ENCODE measurements around the gene EEF2.

EEF2 gene

DNA sequence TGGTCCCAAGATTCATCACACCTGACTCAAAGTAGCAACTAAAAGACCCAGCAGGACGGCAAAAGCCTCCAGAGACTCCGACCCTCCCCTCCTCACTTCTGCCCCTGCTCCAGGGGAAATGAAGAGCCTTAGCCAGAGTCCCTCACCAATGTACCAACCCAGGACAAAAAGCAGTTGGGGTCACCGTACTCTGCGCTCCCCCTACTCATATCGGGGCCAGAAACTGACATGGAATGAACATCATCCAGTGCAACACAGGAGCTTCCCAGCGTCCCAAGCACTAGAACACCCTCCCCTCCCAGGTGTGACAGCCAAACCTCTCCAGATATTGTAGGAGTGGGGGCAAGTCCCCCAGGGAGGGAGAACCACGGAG, 1.7 kb downstream of the EEF2 start:
- TF ChIP-seq, protein P1, sequence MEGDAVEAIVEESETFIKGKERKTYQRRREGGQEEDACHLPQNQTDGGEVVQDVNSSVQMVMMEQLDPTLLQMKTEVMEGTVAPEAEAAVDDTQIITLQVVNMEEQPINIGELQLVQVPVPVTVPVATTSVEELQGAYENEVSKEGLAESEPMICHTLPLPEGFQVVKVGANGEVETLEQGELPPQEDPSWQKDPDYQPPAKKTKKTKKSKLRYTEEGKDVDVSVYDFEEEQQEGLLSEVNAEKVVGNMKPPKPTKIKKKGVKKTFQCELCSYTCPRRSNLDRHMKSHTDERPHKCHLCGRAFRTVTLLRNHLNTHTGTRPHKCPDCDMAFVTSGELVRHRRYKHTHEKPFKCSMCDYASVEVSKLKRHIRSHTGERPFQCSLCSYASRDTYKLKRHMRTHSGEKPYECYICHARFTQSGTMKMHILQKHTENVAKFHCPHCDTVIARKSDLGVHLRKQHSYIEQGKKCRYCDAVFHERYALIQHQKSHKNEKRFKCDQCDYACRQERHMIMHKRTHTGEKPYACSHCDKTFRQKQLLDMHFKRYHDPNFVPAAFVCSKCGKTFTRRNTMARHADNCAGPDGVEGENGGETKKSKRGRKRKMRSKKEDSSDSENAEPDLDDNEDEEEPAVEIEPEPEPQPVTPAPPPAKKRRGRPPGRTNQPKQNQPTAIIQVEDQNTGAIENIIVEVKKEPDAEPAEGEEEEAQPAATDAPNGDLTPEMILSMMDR (IDR thresholded peaks at IDR 0.05) = no peak

DNA sequence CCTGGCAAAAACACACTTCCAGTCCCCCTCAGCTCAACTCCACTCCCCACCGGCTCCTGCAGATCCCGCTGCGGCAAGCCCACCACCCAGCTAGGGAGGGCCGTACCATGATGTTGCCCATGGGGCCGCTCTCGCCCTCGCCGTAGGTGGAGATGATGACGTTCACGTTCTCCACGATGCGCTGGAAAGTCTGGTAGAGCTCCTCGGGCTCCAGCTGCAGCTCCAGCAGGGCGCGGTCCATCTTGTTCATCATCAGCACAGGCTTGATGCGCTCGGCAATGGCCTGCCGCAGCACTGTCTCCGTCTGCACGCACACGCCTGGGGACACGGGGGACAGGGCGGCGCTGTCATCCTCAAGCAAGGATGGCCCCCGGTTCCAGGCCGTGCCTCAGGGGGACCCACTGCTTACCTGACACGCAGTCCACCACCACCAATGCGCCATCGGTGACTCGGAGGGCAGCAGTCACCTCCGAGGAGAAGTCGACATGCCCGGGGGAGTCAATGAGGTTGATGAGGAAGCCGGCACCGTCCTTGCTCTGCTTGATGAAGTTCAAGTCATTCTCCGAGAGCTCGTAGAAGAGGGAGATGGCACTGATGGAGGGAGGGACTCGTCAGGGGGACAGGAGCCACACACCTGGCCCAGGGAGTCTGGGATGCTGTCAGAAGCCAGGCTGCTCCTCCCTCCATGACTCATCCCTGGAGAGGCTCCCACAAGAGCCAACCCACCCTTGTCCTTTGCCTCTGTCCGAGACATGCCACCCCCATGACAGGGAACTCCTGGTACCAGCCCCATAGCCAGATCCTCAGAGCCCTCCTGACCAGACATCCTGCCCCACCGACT, 2.3 kb downstream of the EEF2 start:
- TF ChIP-seq, protein P1 (IDR thresholded peaks at IDR 0.05) = no peak

DNA sequence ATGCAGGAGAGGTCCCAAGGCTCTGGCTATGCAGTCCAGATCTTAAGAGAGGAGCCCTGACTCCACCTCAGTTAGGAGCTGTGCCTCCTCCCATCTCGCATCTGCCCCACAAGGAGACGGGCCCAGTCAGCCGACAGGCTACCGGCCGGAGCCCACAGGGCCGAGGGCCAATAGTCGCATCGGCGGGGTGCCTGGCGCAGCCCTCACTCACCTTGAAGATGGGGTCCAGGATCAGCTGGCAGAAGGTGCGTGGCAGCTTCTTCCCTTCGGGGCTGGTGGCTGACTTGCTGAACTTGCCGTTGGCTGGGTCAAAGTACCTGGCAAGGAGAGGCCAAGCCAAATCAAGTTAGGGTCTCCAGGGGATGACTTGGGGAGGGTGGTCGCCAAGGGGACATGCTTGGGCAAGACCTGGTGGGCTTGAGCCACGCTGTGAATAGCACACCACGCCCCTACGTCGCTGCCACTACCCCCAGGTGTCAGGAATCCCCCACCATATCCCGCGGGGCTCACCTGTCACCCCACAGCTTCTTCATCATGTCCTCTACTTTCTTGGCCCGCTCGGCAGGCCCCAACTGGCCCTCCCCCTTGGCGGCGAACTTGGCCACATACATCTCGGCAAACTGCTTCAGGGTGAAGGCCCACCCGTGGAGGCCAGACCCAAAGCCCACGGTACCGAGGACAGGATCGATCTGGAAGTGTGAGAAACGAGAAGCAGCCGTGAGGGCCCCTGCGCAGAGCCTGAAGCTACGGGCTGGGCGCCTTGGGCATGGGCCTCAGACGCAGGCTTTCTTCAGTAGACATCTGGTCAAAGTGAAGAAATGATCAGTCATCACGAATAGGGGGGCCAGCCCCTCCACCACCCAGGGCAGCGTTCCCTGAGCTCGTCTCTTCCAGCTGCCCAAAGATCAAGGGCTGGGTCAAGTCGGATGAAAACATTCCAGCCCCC, 3.3 kb downstream of the EEF2 start:
- TF ChIP-seq, protein P1 (IDR thresholded peaks at IDR 0.05) = no peak

DNA sequence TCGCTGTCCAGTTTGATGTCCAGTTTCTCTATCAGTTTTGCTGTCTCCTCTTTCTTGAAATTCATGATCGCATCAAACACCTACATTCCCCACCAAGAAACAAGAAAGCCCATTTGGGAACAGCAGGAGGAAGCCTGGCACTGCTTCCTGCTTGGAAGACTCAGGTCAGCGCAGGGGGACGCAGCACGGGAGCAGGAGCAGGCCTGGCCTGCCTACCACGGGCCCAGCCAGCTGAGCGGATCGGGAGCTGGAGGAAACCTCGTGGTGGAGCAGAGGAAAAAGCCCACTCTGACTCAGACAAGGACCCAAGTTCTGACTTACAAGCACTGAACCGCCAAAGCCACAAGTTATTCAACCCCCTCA, 3.9 kb downstream of the EEF2 start:
- TF ChIP-seq, protein P1 (IDR thresholded peaks at IDR 0.05) = no peak

DNA sequence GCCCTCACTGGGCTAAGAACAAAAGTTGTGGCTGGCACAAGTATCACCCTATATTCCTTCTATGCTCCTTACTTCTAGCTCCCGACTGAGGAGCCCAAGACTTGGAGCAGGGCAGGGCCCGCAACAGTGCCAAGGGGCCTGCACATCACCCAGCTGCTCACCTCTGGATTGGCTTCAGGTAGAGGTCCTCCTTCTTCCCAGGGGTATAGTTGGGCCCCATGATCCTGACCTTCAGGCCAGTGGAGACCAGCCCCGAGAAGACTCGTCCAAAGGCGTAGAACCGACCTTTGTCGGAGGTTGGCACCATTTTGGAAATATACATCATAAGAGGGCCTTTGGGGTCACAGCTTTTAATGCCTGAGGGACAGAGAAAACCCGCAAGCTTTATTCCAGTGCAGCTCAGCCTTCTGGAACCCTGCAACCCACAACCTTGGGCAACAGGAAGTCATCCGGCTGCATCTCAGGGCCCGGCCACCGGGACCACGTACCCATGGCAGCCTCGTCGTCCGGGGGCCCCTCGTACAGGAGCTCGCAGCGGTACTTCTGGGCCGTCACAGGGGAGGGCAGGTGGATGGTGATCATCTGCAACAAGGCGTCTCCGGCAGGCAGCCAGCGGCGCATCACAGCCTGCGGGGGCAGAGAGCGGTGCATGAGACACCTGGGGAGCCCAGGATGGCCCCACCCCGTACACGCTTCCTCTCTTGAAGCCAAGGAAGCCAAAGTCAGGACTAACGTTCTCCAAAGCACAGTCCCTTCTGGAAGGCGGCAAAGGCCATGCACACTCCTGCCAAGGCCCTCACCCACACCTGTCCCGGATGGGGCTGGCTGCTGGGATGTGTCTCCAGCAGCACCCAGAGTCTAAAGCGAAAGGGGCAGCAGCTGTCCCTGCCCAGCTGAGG, 4.7 kb downstream of the EEF2 start:
- TF ChIP-seq, protein P1 (IDR thresholded peaks at IDR 0.05) = no peak

DNA sequence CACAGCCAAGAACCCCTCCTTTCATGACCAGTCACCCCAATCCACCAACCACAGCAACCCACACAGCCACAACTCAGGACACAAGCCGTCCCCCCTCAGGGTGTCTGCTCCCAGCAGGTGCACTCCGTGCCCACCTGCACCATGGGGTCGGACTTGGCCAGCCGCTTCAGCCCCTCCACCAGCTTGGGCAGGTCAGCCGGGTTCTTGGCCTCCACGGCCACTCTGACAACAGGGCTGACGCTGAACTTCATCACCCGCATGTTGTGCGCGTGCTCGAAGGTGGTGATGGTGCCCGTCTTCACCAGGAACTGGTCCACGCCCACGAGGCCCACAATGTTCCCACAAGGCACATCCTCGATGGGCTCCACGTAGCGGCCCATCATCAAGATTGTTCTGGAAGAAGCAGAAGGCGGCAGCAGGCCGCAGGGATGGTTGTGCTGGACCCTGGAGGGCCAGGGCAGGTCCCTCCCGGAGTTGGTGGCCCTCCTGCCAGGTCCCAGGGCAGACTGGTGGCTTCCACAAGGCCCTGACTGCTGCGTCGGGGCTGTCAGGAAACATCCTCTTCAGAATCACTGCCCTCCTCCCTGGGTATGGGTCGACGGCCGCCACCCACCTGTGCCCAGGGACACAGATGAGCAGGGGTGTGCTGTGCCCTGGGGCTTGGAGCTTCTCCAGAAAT, 5.5 kb downstream of the EEF2 start:
- TF ChIP-seq, protein P1 (IDR thresholded peaks at IDR 0.05) = no peak
